Astrocyte (in vitro differentiated cells and primary cell): ENCODE results near the gene PIGU. TPM values are rescaled to one million over a fixed set of nuclear protein-coding genes. Genes with fewer than 3 reads are reported as not detected.
A peak's percentile ranks its signal among the peaks of the same experiment; 100 is the strongest.

Experiments used
- DNase-seq: peaks from one replicate; pipeline ENCODE4 v3.0.0-alpha.2; 2010; ENCODE audit warnings: low read depth
- FAIRE-seq: peaks from 2 replicates; lab custom pipeline; 2011; peaks lifted over from hg19 to GRCh38; lab: Jason Lieb, UNC
- H2AFZ ChIP-seq: 2 replicates; pipeline ENCODE4 v1.6.0; 2012; ENCODE audit warnings: low read depth, low read length, inconsistent platforms
- H3K27ac ChIP-seq: 2 replicates; pipeline ENCODE4 v1.5.1; 2011; ENCODE audit warnings: low read depth, low read length, inconsistent platforms
- H3K27me3 ChIP-seq: 2 replicates; pipeline ENCODE4 v1.6.0; 2011; ENCODE audit warnings: low read length, inconsistent platforms; ENCODE audit not compliant: insufficient read depth
- H3K36me3 ChIP-seq: 2 replicates; pipeline ENCODE4 v1.5.1; 2011; ENCODE audit warnings: low read length, inconsistent platforms; ENCODE audit not compliant: insufficient read depth
- H3K4me1 ChIP-seq: 2 replicates; pipeline ENCODE4 v1.5.1; 2011; ENCODE audit warnings: low read length, inconsistent platforms; ENCODE audit not compliant: insufficient read depth
- H3K4me2 ChIP-seq: 2 replicates; pipeline ENCODE4 v1.6.0; 2012; ENCODE audit warnings: low read length, inconsistent platforms
- H3K4me3 ChIP-seq: 2 replicates; pipeline ENCODE4 v1.5.1; 2011; ENCODE audit warnings: low read depth, mild to moderate bottlenecking, low read length, inconsistent platforms; ENCODE audit not compliant: insufficient read depth
- H3K79me2 ChIP-seq: 2 replicates; pipeline ENCODE4 v1.6.0; 2012; ENCODE audit warnings: mild to moderate bottlenecking, low read length, inconsistent platforms; ENCODE audit not compliant: insufficient read depth
- H3K9ac ChIP-seq: 2 replicates; pipeline ENCODE4 v1.6.0; 2012; ENCODE audit warnings: mild to moderate bottlenecking, low read length, inconsistent platforms
- H3K9me3 ChIP-seq: 2 replicates; pipeline ENCODE4 v1.5.1; 2012; ENCODE audit warnings: low read depth, mild to moderate bottlenecking, low read length, inconsistent platforms; ENCODE audit not compliant: insufficient read depth
- H4K20me1 ChIP-seq: 2 replicates; pipeline ENCODE4 v1.6.0; 2012; ENCODE audit warnings: low read length, inconsistent platforms; ENCODE audit not compliant: insufficient read depth
- H3K27ac Mint-ChIP-seq: one replicate; pipeline ENCODE4 v1.8.0; 2021; ENCODE audit warnings: mild to moderate bottlenecking, mixed read lengths; ENCODE audit not compliant: unreplicated experiment
- H3K27me3 Mint-ChIP-seq: one replicate; pipeline ENCODE4 v1.8.0; 2021; ENCODE audit warnings: low read depth, mixed read lengths; ENCODE audit not compliant: unreplicated experiment
- H3K36me3 Mint-ChIP-seq: one replicate; pipeline ENCODE4 v1.8.0; 2021; ENCODE audit warnings: low read depth, mixed read lengths; ENCODE audit not compliant: unreplicated experiment
- H3K4me1 Mint-ChIP-seq: one replicate; pipeline ENCODE4 v1.8.0; 2021; ENCODE audit warnings: low read depth, mixed read lengths; ENCODE audit not compliant: unreplicated experiment
- H3K4me3 Mint-ChIP-seq: one replicate; pipeline ENCODE4 v1.8.0; 2021; ENCODE audit warnings: mild to moderate bottlenecking, moderate library complexity, mixed read lengths; ENCODE audit not compliant: unreplicated experiment
- H3K9me3 Mint-ChIP-seq: one replicate; pipeline ENCODE4 v1.8.0; 2021; ENCODE audit warnings: mild to moderate bottlenecking, mixed read lengths; ENCODE audit not compliant: unreplicated experiment
- EZH2 ChIP-seq: IDR thresholded peaks from 2 replicates; pipeline ENCODE4 v1.6.1; 2012; ENCODE audit warnings: mild to moderate bottlenecking, low read length, inconsistent platforms; ENCODE audit not compliant: insufficient read depth
- total RNA-seq: library from RNA; stranded (reverse); gene quantifications from 2 replicates; pipeline ENCODE4 v1.2.1, GENCODE V29; 2021
- TF ChIP-seq, protein P1 (sequence below): IDR thresholded peaks from 2 replicates; pipeline ENCODE4 v1.5.1; 2011; ENCODE audit warnings: low read depth, mild to moderate bottlenecking, inconsistent platforms, low read length, moderate library complexity; ENCODE audit not compliant: insufficient read depth

The PIGU gene
- total RNA-seq, 1 donor from 2014 or later = 16.7 TPM

DNA sequence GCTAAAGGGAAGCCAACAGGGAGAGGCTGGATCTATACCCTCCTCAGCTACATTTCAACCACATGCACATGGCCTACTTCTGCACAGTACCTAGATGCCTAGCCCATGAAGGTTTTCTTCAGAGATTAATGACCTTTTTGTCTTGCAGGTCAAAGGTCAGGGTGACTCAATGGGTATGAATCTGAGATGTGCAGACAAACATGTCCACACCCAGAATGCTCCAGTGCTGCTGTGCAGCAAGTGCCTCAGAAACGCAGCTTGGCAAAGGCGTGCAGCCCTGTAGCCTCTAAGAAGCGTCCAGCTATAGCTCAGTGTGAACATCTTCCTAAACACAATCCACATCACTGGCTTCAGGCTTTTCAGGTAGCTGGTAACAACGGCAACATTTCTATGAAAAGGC, 94.0 kb downstream of the PIGU start:
- Histone ChIP-seq H3K4me3 (no peak overlapping the region), H3K4me1 (peaks cover 34% of the 10 kb centered on the region), H3K9me3 (no peaks in the 10 kb centered on the region), H3K9ac (no peak overlapping the region), H4K20me1 (no peaks in the 10 kb centered on the region), H3K27me3 (no peaks in the 10 kb centered on the region), H3K79me2 (no peaks in the 10 kb centered on the region), H3K36me3 (no peaks in the 10 kb centered on the region), H3K27ac (no peak overlapping the region), H3K4me2 (no peak overlapping the region), H2AFZ (no peak overlapping the region)
- H3K4me1 Mint-ChIP-seq = peaks cover 40% of the 10 kb centered on the region
- DNase-seq = peak; percentile 34
- no peaks in the 10 kb centered on the region for H3K9me3 Mint-ChIP-seq
- FAIRE-seq = no peak
- no peak overlapping the region for H3K27ac Mint-ChIP-seq
- H3K4me3 Mint-ChIP-seq = no peak overlapping the region
- H3K27me3 Mint-ChIP-seq = no peaks in the 10 kb centered on the region
- peaks cover 2% of the 10 kb centered on the region for H3K36me3 Mint-ChIP-seq
- no peak for TF ChIP-seq EZH2
- TF ChIP-seq, protein P1, sequence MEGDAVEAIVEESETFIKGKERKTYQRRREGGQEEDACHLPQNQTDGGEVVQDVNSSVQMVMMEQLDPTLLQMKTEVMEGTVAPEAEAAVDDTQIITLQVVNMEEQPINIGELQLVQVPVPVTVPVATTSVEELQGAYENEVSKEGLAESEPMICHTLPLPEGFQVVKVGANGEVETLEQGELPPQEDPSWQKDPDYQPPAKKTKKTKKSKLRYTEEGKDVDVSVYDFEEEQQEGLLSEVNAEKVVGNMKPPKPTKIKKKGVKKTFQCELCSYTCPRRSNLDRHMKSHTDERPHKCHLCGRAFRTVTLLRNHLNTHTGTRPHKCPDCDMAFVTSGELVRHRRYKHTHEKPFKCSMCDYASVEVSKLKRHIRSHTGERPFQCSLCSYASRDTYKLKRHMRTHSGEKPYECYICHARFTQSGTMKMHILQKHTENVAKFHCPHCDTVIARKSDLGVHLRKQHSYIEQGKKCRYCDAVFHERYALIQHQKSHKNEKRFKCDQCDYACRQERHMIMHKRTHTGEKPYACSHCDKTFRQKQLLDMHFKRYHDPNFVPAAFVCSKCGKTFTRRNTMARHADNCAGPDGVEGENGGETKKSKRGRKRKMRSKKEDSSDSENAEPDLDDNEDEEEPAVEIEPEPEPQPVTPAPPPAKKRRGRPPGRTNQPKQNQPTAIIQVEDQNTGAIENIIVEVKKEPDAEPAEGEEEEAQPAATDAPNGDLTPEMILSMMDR = no peak

DNA sequence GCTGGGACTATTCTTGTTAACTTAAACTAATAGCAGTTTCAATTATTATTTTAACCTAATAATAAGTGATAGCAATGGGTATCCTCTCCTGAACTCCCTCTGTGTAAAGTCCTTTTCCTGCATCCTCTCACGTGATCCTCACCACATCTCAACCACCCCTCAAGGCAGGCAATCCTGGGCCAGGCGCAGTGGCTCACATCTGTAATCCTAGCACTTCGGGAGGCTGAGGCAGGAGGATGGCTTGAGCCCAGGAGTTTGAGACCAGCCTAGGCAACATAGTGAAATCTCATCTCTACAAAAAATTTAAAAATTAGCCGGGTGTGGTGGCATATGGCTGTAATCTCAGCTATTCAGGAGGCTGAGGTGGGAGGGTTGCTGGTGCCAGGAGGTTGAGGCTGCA, 94.7 kb downstream of the PIGU start:
- H3K9me3 ChIP-seq = no peaks in the 10 kb centered on the region
- H3K9me3 Mint-ChIP-seq = no peaks in the 10 kb centered on the region
- no peak overlapping the region for H3K4me3 Mint-ChIP-seq
- H3K27me3 Mint-ChIP-seq = no peaks in the 10 kb centered on the region
- H3K27ac Mint-ChIP-seq = peak overlapping the region; percentile 58
- TF ChIP-seq, protein P1 = no peak
- H3K27ac ChIP-seq = peak overlapping the region; percentile 22
- H3K79me2 ChIP-seq = no peaks in the 10 kb centered on the region
- peaks cover 2% of the 10 kb centered on the region for H3K36me3 Mint-ChIP-seq
- H3K36me3 ChIP-seq = no peaks in the 10 kb centered on the region
- no peak overlapping the region for H3K4me2 ChIP-seq
- no peak overlapping the region for H3K4me3 ChIP-seq
- peaks cover 40% of the 10 kb centered on the region for H3K4me1 Mint-ChIP-seq
- DNase-seq = no peak
- no peaks in the 10 kb centered on the region for H3K27me3 ChIP-seq
- FAIRE-seq = no peak
- peaks cover 34% of the 10 kb centered on the region for H3K4me1 ChIP-seq
- H2AFZ ChIP-seq = no peak overlapping the region
- H3K9ac ChIP-seq = no peak overlapping the region
- no peaks in the 10 kb centered on the region for H4K20me1 ChIP-seq

DNA sequence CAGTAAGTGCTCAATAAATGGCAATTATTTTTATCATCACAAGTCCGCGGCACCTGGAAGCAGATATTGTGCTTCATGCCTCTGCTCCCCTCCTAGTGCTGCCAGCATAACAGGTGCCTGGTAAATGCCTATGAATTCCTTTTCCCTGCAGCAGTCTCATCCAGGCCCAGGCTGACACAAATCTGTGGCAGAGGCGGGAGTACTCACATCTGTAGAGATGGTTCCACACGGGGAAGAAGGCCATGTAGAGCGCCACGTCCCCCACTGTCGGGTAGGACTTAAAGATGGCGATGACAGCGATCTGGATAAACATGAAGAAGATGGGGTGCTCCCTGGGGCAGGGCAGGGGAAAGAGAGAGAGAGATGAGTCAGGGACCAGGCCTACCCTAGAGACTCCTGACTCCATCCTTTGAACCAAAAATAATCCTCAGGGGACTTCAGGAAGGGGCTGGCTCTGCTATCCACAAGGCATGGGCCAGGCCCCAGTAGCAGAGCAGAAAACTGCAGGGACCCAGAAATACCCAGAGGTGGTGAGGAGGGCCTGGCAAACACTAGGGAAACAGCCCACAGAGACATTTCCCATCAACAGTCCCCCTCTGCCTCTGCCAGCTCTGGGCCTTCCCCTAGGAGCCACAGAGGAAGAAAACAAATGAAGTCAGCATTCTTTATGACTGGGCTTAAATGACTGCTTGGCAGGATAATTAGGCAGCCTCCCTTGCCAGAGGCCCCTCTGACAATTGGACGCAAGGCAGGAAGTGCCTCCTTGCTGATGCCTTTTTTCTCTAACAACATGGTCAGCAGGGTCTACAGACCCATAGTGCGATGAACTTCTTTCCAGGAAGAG, 95.3 kb downstream of the PIGU start:
- H3K9me3 ChIP-seq = no peaks in the 10 kb centered on the region
- peaks cover 40% of the 10 kb centered on the region for H3K4me1 Mint-ChIP-seq
- no peaks in the 10 kb centered on the region for H3K27me3 ChIP-seq
- DNase-seq = peak; percentile 58
- TF ChIP-seq, protein P1 = no peak
- TF ChIP-seq EZH2 = no peak
- H3K27me3 Mint-ChIP-seq = no peaks in the 10 kb centered on the region
- no peak overlapping the region for H2AFZ ChIP-seq
- no peaks in the 10 kb centered on the region for H4K20me1 ChIP-seq
- H3K36me3 ChIP-seq = no peaks in the 10 kb centered on the region
- H3K9me3 Mint-ChIP-seq = no peaks in the 10 kb centered on the region
- peak; percentile 23 for FAIRE-seq
- peak overlapping the region; percentile 25 for H3K9ac ChIP-seq
- peak overlapping the region; percentile 3 for H3K27ac Mint-ChIP-seq
- no peak overlapping the region for H3K4me3 Mint-ChIP-seq
- peaks cover 34% of the 10 kb centered on the region for H3K4me1 ChIP-seq
- peak overlapping the region; percentile 57 for H3K27ac ChIP-seq
- H3K4me3 ChIP-seq = no peak overlapping the region
- H3K4me2 ChIP-seq = no peak overlapping the region
- H3K36me3 Mint-ChIP-seq = peaks cover 2% of the 10 kb centered on the region
- H3K79me2 ChIP-seq = no peaks in the 10 kb centered on the region
